ENCODE measurements around the gene PNMA3. TPM values are rescaled to one million over a fixed set of nuclear protein-coding genes. Genes with fewer than 3 reads are reported as not detected.
A peak's percentile ranks its signal among the peaks of the same experiment; 100 is the strongest.
"Not testable (repeated sequence)": the region's sequence is repeated elsewhere in the genome, so short reads cannot be mapped to it uniquely, and the experiment has no call there.

The PNMA3 gene, protein sequence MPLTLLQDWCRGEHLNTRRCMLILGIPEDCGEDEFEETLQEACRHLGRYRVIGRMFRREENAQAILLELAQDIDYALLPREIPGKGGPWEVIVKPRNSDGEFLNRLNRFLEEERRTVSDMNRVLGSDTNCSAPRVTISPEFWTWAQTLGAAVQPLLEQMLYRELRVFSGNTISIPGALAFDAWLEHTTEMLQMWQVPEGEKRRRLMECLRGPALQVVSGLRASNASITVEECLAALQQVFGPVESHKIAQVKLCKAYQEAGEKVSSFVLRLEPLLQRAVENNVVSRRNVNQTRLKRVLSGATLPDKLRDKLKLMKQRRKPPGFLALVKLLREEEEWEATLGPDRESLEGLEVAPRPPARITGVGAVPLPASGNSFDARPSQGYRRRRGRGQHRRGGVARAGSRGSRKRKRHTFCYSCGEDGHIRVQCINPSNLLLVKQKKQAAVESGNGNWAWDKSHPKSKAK
- total RNA-seq, result 31.1 and 32.8 TPM in 2 replicates
- long read RNA-seq, transcript PNMA3-202 (1 exons, 1,432 nt), result major isoform, 7 of 18 reads
- long read RNA-seq, partial matches to known transcripts, result 9 of 18 reads
- long read RNA-seq, other reads (novel, unspliced or antisense), result 2 of 18 reads

DNA sequence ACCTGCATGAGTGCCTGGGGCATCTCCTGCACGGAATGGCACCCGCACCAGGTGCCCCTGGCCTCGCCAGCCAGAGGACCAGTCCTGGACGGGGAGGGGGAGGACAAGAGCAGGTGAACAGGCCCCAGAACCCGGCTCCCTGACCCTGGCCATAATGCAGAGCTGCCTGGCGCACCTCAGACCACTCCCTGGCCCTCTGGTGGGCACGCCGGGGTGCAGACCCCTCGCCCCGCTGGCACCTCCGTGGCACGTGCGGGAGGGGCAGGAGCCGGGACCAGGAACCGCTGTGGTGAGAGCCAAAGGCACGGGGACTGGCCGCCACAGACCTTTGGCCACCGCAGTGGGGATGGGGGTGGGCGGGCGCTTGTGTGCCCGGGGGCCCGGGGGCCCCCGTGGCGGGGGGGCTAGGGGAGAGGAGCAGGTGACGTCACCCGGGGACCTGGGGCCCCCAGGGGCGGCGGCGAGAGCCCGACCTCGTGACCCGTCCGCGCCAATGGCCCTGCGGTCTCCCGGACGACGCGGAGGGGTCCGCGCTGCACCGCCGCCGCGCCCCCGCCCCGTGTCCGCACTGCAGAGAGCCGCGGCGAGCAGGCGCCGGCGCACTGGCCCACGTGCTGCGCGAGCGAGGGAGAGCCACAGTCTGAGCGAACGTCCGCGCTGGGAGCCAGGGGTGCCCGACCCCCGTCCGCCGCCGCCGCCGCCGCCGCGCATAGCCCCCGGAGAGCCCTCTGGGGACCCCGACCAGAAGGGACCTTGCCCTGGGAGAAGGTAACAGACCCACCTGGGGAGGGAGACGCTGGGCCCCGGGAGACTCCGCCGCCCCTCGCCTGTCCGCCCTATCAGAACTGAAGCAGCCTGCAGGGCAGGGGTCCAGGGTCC, at the start of gene PNMA3:
PNMA3 (plus strand) TSS at position 600 of the 879 bp plus-strand sequence. CDS start 586 bp downstream, outside the sequence.
- peak within 1 kb of the TSS; percentile 65 for H3K4me3 Mint-ChIP-seq (ENCODE audit: low read depth)

DNA sequence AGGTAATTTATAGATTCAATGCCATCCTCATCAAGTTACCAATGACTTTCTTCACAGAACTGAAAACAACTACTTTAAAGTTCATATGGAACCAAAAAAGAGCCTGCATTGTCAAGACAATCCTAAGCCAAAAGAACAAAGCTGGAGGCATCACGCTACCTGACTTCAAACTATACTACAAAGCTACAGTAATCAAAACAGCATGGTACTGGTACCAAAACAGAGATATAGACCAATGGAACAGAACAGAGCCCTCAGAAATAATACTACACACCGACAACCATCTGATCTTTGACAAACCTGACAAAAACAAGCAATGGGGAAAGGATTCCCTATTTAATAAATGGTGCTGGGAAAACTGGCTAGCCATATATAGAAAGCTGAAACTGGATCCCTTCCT, 39.1 kb upstream of the PNMA3 start:
- not testable (repeated sequence) for DNase-seq (ENCODE audit: low spot score, unreplicated experiment); H3K4me3 Mint-ChIP-seq (ENCODE audit: low read depth); H3K36me3 Mint-ChIP-seq (ENCODE audit: insufficient read depth); H3K27ac Mint-ChIP-seq; H3K4me1 Mint-ChIP-seq (ENCODE audit: low read depth)
- H3K27me3 Mint-ChIP-seq, result peaks cover 13% of the 10 kb centered on the region
- H3K9me3 Mint-ChIP-seq (ENCODE audit: low read depth), result peaks cover 22% of the 10 kb centered on the region

More for the DNA sequence above, at the start of gene PNMA3:
- DNase-seq (ENCODE audit: low spot score, unreplicated experiment), result no peak
- Mint-ChIP-seq H3K9me3 (ENCODE audit: low read depth) (peaks cover 7% of the 10 kb centered on the region), H3K27ac (no peak within 1 kb of the TSS), H3K27me3 (peaks cover 3% of the 10 kb centered on the region), H3K36me3 (ENCODE audit: insufficient read depth) (peaks cover 3% of the 10 kb centered on the region), H3K4me1 (ENCODE audit: low read depth) (peaks cover 6% of the 10 kb centered on the region)
- no peak for TF ChIP-seq CTCF (IDR thresholded peaks at IDR 0.05; ENCODE audit: unreplicated experiment)

DNA sequence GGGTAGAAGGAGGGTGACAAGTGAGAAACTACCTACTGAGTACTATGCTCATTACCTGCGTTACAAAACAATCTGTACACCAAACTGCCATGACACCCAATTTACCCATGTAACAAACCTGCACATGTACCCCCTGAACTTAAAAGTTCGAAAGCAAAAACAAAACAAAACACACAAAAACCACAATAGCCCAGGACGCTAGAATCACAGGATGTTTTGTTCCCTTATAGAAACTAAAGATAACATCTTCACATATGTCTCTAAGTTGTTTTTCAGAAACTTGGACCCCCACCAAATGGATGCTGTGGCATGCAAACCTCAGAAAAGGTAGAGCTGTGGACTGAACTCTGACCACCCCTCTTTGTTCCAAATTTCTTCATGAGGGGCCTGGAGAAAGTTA, 37.1 kb upstream of the PNMA3 start:
- H3K36me3 Mint-ChIP-seq (ENCODE audit: insufficient read depth), result no peaks in the 10 kb centered on the region
- H3K4me1 Mint-ChIP-seq (ENCODE audit: low read depth), result no peaks in the 10 kb centered on the region
- no peak for TF ChIP-seq CTCF (IDR thresholded peaks at IDR 0.05; ENCODE audit: unreplicated experiment)
- peaks cover 21% of the 10 kb centered on the region for H3K9me3 Mint-ChIP-seq (ENCODE audit: low read depth)
- peaks cover 11% of the 10 kb centered on the region for H3K27me3 Mint-ChIP-seq
- H3K27ac Mint-ChIP-seq, result no peak overlapping the region
- H3K4me3 Mint-ChIP-seq (ENCODE audit: low read depth), result no peak overlapping the region
- DNase-seq (ENCODE audit: low spot score, unreplicated experiment), result no peak

GRCh38 chrX:153026501-153026900, 29.8 kb upstream of the PNMA3 start:
- H3K27ac Mint-ChIP-seq; H3K27me3 Mint-ChIP-seq; H3K36me3 Mint-ChIP-seq (ENCODE audit: insufficient read depth); DNase-seq (ENCODE audit: low spot score, unreplicated experiment); H3K4me3 Mint-ChIP-seq (ENCODE audit: low read depth); H3K4me1 Mint-ChIP-seq (ENCODE audit: low read depth): not testable (repeated sequence)
- peaks cover 19% of the 10 kb centered on the region for H3K9me3 Mint-ChIP-seq (ENCODE audit: low read depth)

DNA sequence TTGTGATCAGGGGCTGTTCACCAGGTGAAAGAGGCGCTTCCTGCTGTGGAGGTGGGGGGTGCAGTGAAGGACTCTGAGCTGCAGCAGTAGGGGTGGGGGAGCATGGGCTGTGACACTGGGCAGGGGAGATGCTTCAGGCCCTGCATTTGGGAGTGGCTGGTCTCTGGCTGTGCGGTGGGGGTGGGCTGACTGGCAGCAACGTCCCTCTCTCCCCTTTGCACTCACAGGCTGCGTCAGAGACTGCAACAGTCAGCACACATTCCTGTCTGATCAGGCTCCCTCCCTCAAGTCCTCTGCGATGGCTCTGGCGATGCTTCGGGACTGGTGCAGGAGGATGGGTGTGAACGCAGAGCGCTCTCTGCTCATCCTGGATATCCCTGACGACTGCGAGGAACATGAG, 27.8 kb upstream of the PNMA3 start:
- peaks cover 19% of the 10 kb centered on the region for H3K9me3 Mint-ChIP-seq (ENCODE audit: low read depth)
- H3K4me3 Mint-ChIP-seq (ENCODE audit: low read depth); DNase-seq (ENCODE audit: low spot score, unreplicated experiment); H3K36me3 Mint-ChIP-seq (ENCODE audit: insufficient read depth); H3K27me3 Mint-ChIP-seq; H3K4me1 Mint-ChIP-seq (ENCODE audit: low read depth); H3K27ac Mint-ChIP-seq: not testable (repeated sequence)

- H3K27ac Mint-ChIP-seq, result no peak overlapping the region
- H3K36me3 Mint-ChIP-seq (ENCODE audit: insufficient read depth), result no peaks in the 10 kb centered on the region
- DNase-seq (ENCODE audit: low spot score, unreplicated experiment), result no peak
- H3K27me3 Mint-ChIP-seq, result peaks cover 6% of the 10 kb centered on the region
- H3K9me3 Mint-ChIP-seq (ENCODE audit: low read depth), result peaks cover 16% of the 10 kb centered on the region
- no peak for TF ChIP-seq CTCF (IDR thresholded peaks at IDR 0.05; ENCODE audit: unreplicated experiment)
- no peak overlapping the region for H3K4me3 Mint-ChIP-seq (ENCODE audit: low read depth)
- no peaks in the 10 kb centered on the region for H3K4me1 Mint-ChIP-seq (ENCODE audit: low read depth)
These were observed 27.1 kb upstream of the PNMA3 start for GRCh38 chrX:153029162-153029561.

All from progenitor cell of endocrine pancreas (in vitro differentiated cells).